Fibroblast of mammary gland (primary cell): ENCODE results near the gene UQCC5.

ENCODE experiments used
- DNase-seq: peaks from one replicate; pipeline ENCODE4 v3.0.0-alpha.2; 2010; ENCODE audit warnings: low read depth
- H3K4me3 ChIP-seq: 2 replicates; pipeline ENCODE4 v1.5.1; 2011; ENCODE audit warnings: low read depth, mild to moderate bottlenecking, low read length, moderate library complexity; ENCODE audit not compliant: control insufficient read depth
- TF ChIP-seq, protein P1 (sequence below): conservative IDR thresholded peaks from 2 replicates; pipeline ENCODE4 v1.5.1; 2011; ENCODE audit warnings: low read depth, low read length, inconsistent platforms; ENCODE audit not compliant: control insufficient read depth, insufficient read depth

Gene UQCC5

DNA sequence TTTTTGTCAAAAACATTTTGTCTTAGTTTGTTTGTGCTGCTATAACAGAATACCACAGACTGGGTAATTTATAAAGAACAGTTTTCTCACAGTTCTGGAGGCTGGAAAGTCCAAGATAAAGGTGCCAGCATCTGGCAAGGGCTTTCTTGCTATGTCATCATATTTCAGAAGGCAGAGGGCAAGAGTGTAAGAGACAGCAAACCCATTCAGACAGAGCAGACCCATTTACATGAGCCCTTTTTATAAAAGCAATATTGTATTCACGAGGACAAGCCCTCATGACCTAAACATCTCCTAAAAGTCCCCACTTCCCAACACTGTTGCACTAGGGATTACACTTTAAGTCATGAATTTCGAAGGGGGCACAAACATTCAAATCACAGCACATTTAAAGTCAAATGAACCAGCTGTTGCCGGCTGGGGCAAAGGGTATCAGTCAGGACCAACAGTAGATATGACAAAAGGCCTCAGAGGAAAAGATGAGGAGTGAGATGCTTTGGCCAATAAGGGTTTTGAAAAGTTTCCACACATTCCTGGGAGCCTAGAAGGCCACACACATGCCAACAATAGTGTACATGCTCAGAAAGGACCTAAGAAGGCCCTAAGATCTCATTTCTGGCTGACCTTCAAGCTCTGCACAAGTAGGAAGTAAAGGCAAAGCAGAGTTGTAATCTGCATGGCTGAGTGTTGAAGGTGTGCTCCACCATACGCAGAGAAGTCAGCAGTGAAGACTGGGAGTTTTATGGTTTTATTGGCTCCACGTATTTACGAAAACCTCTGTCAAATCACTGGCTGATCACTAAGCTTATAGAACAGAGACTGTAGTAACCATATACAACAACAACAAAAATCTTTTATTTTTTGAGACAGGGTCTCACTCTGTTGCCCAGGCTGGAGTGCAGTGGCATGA, 37.9 kb downstream of the UQCC5 start:
- TF ChIP-seq, protein P1, sequence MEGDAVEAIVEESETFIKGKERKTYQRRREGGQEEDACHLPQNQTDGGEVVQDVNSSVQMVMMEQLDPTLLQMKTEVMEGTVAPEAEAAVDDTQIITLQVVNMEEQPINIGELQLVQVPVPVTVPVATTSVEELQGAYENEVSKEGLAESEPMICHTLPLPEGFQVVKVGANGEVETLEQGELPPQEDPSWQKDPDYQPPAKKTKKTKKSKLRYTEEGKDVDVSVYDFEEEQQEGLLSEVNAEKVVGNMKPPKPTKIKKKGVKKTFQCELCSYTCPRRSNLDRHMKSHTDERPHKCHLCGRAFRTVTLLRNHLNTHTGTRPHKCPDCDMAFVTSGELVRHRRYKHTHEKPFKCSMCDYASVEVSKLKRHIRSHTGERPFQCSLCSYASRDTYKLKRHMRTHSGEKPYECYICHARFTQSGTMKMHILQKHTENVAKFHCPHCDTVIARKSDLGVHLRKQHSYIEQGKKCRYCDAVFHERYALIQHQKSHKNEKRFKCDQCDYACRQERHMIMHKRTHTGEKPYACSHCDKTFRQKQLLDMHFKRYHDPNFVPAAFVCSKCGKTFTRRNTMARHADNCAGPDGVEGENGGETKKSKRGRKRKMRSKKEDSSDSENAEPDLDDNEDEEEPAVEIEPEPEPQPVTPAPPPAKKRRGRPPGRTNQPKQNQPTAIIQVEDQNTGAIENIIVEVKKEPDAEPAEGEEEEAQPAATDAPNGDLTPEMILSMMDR: no peak
- DNase-seq: no peak
- H3K4me3 ChIP-seq: no peak overlapping the region
